HepG2 (cell line): ENCODE measurements around the gene TRIM15. TPM values are rescaled to one million over a fixed set of nuclear protein-coding genes. Genes with fewer than 3 reads are reported as not detected.

ENCODE experiments used
- ATAC-seq: fragments of 200-7000 bp; cut with Tn5 transposase; 3 replicates; pipeline ENCODE4 v1.9.1; 2020; ENCODE audit warnings: mild to moderate bottlenecking, moderate library complexity
- BruUV-seq: library from RNA; stranded (reverse); fragments of 400-500 nt; replicated peaks from 2 replicates; lab custom pipeline; 2021; lab: Mats Ljungman, UMichigan
- CTCF ChIA-PET: fragments of 300-600 bp; formaldehyde crosslinking; extraction: SDS; loops from one replicate; lab custom pipeline; 2021; ENCODE audit warnings: low total read pairs, inconsistent platforms, low intra/inter-chr PET ratio; lab: Yijun Ruan, JAX
- POLR2A ChIA-PET: fragments of 350-600 bp; sonication (Branson Sonifier 250); formaldehyde crosslinking; loops from one replicate; lab custom pipeline; 2020; ENCODE audit warnings: antibody characterized with exemption, inconsistent platforms; lab: Yijun Ruan, JAX
- DNase-seq: peaks from one replicate; pipeline ENCODE4 v3.0.0-alpha.2; 2015; ENCODE audit warnings: low spot score
- FAIRE-seq: peaks from 3 replicates; lab custom pipeline; 2011; peaks lifted over from hg19 to GRCh38; lab: Jason Lieb, UNC
- H2AFZ ChIP-seq: one replicate; pipeline ENCODE4 v1.6.1; 2011; ENCODE audit warnings: low read length, inconsistent platforms
- H3K27ac ChIP-seq: fragments of 300-600 bp; 3 replicates; pipeline ENCODE4 v1.8.0; 2011; ENCODE audit warnings: mixed run types, mild to moderate bottlenecking, mixed read lengths, low read length, inconsistent platforms; ENCODE audit not compliant: insufficient read depth; ENCODE audit errors: extremely low read length
- H3K27me3 ChIP-seq, 2 experiments: fragments of 200-600 bp in 1 of 2; 2 replicates in 1 of 2; 3 replicates in 1 of 2; pipeline versions ENCODE4 v1.6.0 to v1.8.0; 2011; ENCODE audit warnings: low read length in 2 of 2, mild to moderate bottlenecking in 2 of 2, moderate library complexity in 2 of 2, inconsistent platforms in 1 of 2; ENCODE audit not compliant: insufficient read depth in 2 of 2, control insufficient read depth in 1 of 2
- H3K36me3 ChIP-seq, 2 experiments: fragments of 200-600 bp in 1 of 2; replicated peaks in 1 of 2; 2 replicates in 1 of 2; 3 replicates in 1 of 2; pipeline versions ENCODE4 v1.5.1 to v1.8.0; 2011; ENCODE audit warnings: low read length in 2 of 2, inconsistent platforms in 1 of 2; ENCODE audit not compliant: insufficient read depth in 2 of 2, control insufficient read depth in 1 of 2
- H3K4me1 ChIP-seq: 2 replicates; pipeline ENCODE4 v1.5.1; 2012; ENCODE audit warnings: low read length, inconsistent platforms; ENCODE audit not compliant: insufficient read depth
- H3K4me2 ChIP-seq: 2 replicates; pipeline ENCODE4 v1.6.0; 2011; ENCODE audit warnings: low read depth, low read length, inconsistent platforms
- H3K4me3 ChIP-seq, 3 experiments: fragments of 200-600 bp in 1 of 3; sonication (generic), shearing (Covaris generic) in 1 of 3; replicated peaks in 1 of 3; 2 replicates each; pipeline ENCODE4 v1.5.1; 2011 to 2016; ENCODE audit warnings: low read length in 3 of 3, inconsistent platforms in 2 of 3, low read depth in 2 of 3, mild to moderate bottlenecking in 2 of 3, control low read depth in 1 of 3, mixed read lengths in 1 of 3; ENCODE audit not compliant: insufficient read depth in 1 of 3
- H3K79me2 ChIP-seq: one replicate; pipeline ENCODE4 v1.6.1; 2011; ENCODE audit warnings: low read length, inconsistent platforms; ENCODE audit not compliant: insufficient read depth
- H3K9ac ChIP-seq: 2 replicates; pipeline ENCODE4 v1.6.0; 2011; ENCODE audit warnings: mild to moderate bottlenecking, low read depth, low read length, inconsistent platforms; ENCODE audit not compliant: insufficient read depth
- H3K9me3 ChIP-seq: 2 replicates; pipeline ENCODE4 v1.5.1; 2012; ENCODE audit warnings: mild to moderate bottlenecking, low read length
- H4K20me1 ChIP-seq: 2 replicates; pipeline ENCODE4 v1.6.0; 2011; ENCODE audit warnings: inconsistent platforms, mild to moderate bottlenecking, low read length, moderate library complexity; ENCODE audit not compliant: insufficient read depth
- ARID3A ChIP-seq: IDR thresholded peaks from 2 replicates; pipeline ENCODE4 v1.6.1; 2012; ENCODE audit warnings: low read depth, low read length, improper control_type of control experiment
- ATF2 ChIP-seq: sonication (generic); formaldehyde crosslinking; IDR thresholded peaks from 2 replicates; pipeline ENCODE4 v1.4.0; 2020; ENCODE audit warnings: missing genetic modification reagents
- CHD4 ChIP-seq: fragments of 200-600 bp; sonication (generic); IDR thresholded peaks from 2 replicates; pipeline ENCODE4 v1.7.0; 2017; ENCODE audit warnings: mild to moderate bottlenecking, low read length, borderline replicate concordance
- ESRRA ChIP-seq: sonication (generic); formaldehyde crosslinking; IDR thresholded peaks from 2 replicates; pipeline ENCODE4 v1.5.1; 2020; ENCODE audit warnings: mild to moderate bottlenecking, low read depth, missing genetic modification reagents
- FOXA1 ChIP-seq, 2 experiments: fragments of 450-650 bp in 1 of 2; sonication (generic) in 1 of 2; formaldehyde crosslinking in 1 of 2; IDR thresholded peaks; 2 replicates each; pipeline versions ENCODE4 v1.4.0 to v1.6.1; 2016 to 2020; ENCODE audit warnings: missing genetic modification reagents in 1 of 2
- HDAC2 ChIP-seq: sonication (generic); formaldehyde crosslinking; IDR thresholded peaks from 2 replicates; pipeline ENCODE4 v1.4.0; 2020; ENCODE audit warnings: missing genetic modification reagents
- HOXD1 ChIP-seq: sonication (generic); formaldehyde crosslinking; IDR thresholded peaks from 2 replicates; pipeline ENCODE4 v1.5.0; 2020; ENCODE audit warnings: missing genetic modification reagents
- MAF1 ChIP-seq: sonication (generic); formaldehyde crosslinking; IDR thresholded peaks from 2 replicates; pipeline ENCODE4 v1.5.0; 2020; ENCODE audit warnings: missing genetic modification reagents, borderline replicate concordance
- SOX13 ChIP-seq, 3 experiments: fragments of 450-650 bp in 1 of 3; sonication (generic) in 1 of 3; formaldehyde crosslinking in 1 of 3; IDR thresholded peaks in 2 of 3; conservative IDR thresholded peaks in 1 of 3; 2 replicates each; pipeline versions ENCODE4 v1.5.0 to v1.6.1; 2016 to 2020; ENCODE audit warnings: antibody characterized with exemption in 1 of 3, mild to moderate bottlenecking in 1 of 3, missing compliant biosample characterization in 1 of 3, missing genetic modification reagents in 1 of 3, moderate library complexity in 1 of 3
- SPEN ChIP-seq: sonication (generic); formaldehyde crosslinking; IDR thresholded peaks from 2 replicates; pipeline ENCODE4 v1.5.1; 2020; ENCODE audit warnings: low read depth, mild to moderate bottlenecking, missing genetic modification reagents
- ZFP1 ChIP-seq: IDR thresholded peaks from 2 replicates; pipeline ENCODE4 v1.6.1; 2016
- ZFX ChIP-seq: sonication (generic); formaldehyde crosslinking; IDR thresholded peaks from 2 replicates; pipeline ENCODE4 v1.4.0; 2020; ENCODE audit warnings: mild to moderate bottlenecking, low read depth, missing genetic modification reagents, moderate library complexity
- ZMYM2 ChIP-seq: sonication (generic); formaldehyde crosslinking; IDR thresholded peaks from 2 replicates; pipeline ENCODE4 v1.8.0; 2022; ENCODE audit warnings: mild to moderate bottlenecking, missing genetic modification reagents
- ZNF383 ChIP-seq: sonication (generic); formaldehyde crosslinking; IDR thresholded peaks from 2 replicates; pipeline ENCODE4 v1.4.0; 2020; ENCODE audit warnings: missing genetic modification reagents, mild to moderate bottlenecking, borderline replicate concordance
- ZNF607 ChIP-seq: sonication (generic); formaldehyde crosslinking; IDR thresholded peaks from 2 replicates; pipeline ENCODE4 v1.5.1; 2020; ENCODE audit warnings: missing genetic modification reagents, mild to moderate bottlenecking, borderline replicate concordance
- ZNF770 ChIP-seq: sonication (generic); formaldehyde crosslinking; IDR thresholded peaks from 2 replicates; pipeline ENCODE4 v1.5.0; 2020; ENCODE audit warnings: mild to moderate bottlenecking, missing genetic modification reagents
- WGBS: methylation state at CpG from one replicate; pipeline ENCODE4 v1.1.6; 2017; ENCODE audit warnings: low lambda C conversion rate; 5-methylcytosine and 5-hydroxymethylcytosine counted together
- in situ Hi-C: cut with HindIII; loops from 2 replicates; pipeline ENCODE4 v1.10.0; 2017; ENCODE audit warnings: low pct_unique_long_range_greater_than_20kb; ENCODE audit not compliant: extremely low pct_ligation_motif_present
- intact Hi-C: fragments of 100-400 bp; cut with micrococcal nuclease; formaldehyde crosslinking; loops from one replicate; pipeline ENCODE4 v1.10.0; 2022; ENCODE audit not compliant: unreplicated experiment
- polyA plus RNA-seq, 8 experiments: library from polyadenylated mRNA; depleted of rRNA in 3 of 8; stranded (reverse) in 7 of 8; unstranded in 1 of 8; fragments of >200 nt; fragmentation: Illumina TruSeq in 4 of 8; extraction: Trizol in 4 of 8; gene quantifications; 2 replicates each; pipeline versions ENCODE4 v1.2.1 to v1.2.3, GENCODE V29; 2011 to 2016; ENCODE audit warnings: low read depth in 4 of 8, missing spikeins in 1 of 8, mixed read lengths in 1 of 8; ENCODE audit not compliant: insufficient read depth in 1 of 8
- total RNA-seq, 5 experiments: library from RNA; depleted of rRNA; stranded (reverse); fragments of >200 nt; fragmentation: Illumina TruSeq; extraction: Trizol; gene quantifications; 2 replicates each; pipeline ENCODE4 v1.2.3, GENCODE V29; 2016; ENCODE audit warnings: low read depth in 1 of 5

The TRIM15 gene
- total and polyA plus RNA-seq, 2 of the 13 experiments (the other 11 are each of a cell fraction or from before 2014, with no cell fraction given), result 35.1 to 38.2 TPM

- POLR2A ChIA-PET, result no interaction called here
- Histone ChIP-seq H3K79me2 (peaks cover 43% of the 10 kb centered on the region), H4K20me1 (no peaks in the 10 kb centered on the region), H3K27me3 (no peaks in the 10 kb centered on the region), H3K9ac (no peak overlapping the region), H3K9me3 (no peaks in the 10 kb centered on the region), H3K4me2 (no peak overlapping the region), H3K4me1 (peaks cover 43% of the 10 kb centered on the region), H3K4me3 (no peak overlapping the region), H2AFZ (no peak overlapping the region), H3K27ac (peak overlapping the region; percentile 33), H3K36me3 (peaks cover 32 to 59% of the 10 kb centered on the region in 2 experiments)
- intact Hi-C loops (no loop called here), in situ Hi-C loops (no loop called here)
- WGBS, result 79% methylated on average over 5 of the region's 6 CpGs
- CTCF ChIA-PET, result no interaction called here
- peak; percentile 63 for ATAC-seq
- DNase-seq, result no peak
- BruUV-seq, result no TSS peak
- no peak for FAIRE-seq
- TF ChIP-seq CHD4 (peak; percentile 97), MAF1 (CRISPR knock-in tag) (no peak), ZNF607 (CRISPR knock-in tag) (peak; percentile 27; the same call in 1 of the 2 replicates), ZMYM2 (CRISPR knock-in tag) (peak; percentile 48; the same call in 1 of the 2 replicates), ZNF770 (CRISPR knock-in tag) (peak; percentile 78), ZNF383 (CRISPR knock-in tag) (no peak), SOX13 (IDR thresholded peaks at IDR 0.05) (no peak), SOX13 (CRISPR knock-in tag; conservative IDR thresholded peaks at IDR 0.05 in 1 of 2, IDR thresholded peaks at IDR 0.05 in 1 of 2) (no peak), ESRRA (CRISPR knock-in tag) (no peak), ATF2 (CRISPR knock-in tag) (no peak), HDAC2 (peak; percentile 41; the same call in 1 of the 2 replicates), ARID3A (peak; percentile 59), SPEN (CRISPR knock-in tag) (0 out of 2 replicates have a peak, but pooled peaks have one; percentile 27), ZFP1 (CRISPR knock-in tag) (no peak), HOXD1 (no peak), FOXA1 (IDR thresholded peaks at IDR 0.05) (no peak), FOXA1 (CRISPR knock-in tag; IDR thresholded peaks at IDR 0.05) (0 out of 2 replicates have a peak, but pooled peaks have one; percentile 6), ZFX (no peak)
These were observed 37.4 kb downstream of the TRIM15 start for GRCh38 chr6:30200551-30201281.
